Glomerular visceral epithelial cell (primary cell): ENCODE data around the gene TM4SF20.
"Not testable (repeated sequence)": the region's sequence is repeated elsewhere in the genome, so short reads cannot be mapped to it uniquely, and the experiment has no call there.

Experiments
- DNase-seq: peaks from one replicate; pipeline ENCODE4 v3.0.0-alpha.2; 2016; ENCODE audit errors: extremely low spot score

The TM4SF20 gene

DNA sequence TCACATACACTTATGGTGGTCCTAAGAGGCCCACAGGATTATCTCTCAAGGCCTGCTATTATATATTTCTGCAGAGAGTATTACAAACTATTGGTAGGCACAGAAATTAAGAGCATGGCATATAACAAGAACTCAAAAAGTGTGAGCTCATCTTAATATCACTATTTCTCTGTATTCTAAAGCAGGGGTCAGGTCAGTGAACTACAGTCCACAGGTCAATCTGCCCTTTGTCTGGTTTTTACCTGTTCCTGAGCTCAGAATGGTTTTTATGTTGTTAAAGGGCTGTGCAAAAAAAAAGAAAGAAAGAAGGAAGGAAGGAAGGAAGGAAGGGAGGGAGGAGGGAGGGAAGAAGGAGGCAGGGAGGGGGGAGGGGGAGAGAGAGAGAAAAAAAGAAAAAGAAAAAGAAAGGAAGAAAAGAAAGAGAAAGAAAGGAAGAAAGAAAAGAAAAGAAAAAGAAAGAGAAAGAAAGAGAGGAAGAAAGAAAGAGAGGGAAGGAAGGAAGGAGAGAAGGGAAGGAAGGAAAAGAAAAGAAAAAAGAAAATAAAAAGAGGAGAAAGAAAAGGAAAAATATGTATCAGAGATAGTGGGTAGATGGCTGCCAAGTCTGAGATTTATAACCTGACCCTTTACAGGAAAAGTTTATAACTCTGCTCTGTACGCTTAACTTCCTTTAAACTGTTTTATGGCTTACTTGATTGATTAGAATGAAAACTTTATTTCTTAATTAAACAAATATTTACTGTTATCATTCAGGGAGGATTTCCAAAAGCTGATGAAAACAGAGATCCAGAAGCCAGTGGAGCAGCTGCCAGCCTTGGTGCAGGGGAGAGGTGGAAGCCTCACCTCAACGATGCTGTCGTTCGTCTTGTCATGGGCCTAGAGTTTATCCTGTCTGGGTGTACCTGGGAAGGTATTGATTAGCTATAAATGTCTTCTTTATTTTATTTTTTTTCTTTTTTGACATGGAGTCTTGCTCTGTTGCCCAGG lies 19.9 kb upstream of the TM4SF20 start:
- DNase-seq = no peak

GRCh38 chr2:227397562-227397961 lies 18.5 kb upstream of the TM4SF20 start:
- no peak for DNase-seq

DNA sequence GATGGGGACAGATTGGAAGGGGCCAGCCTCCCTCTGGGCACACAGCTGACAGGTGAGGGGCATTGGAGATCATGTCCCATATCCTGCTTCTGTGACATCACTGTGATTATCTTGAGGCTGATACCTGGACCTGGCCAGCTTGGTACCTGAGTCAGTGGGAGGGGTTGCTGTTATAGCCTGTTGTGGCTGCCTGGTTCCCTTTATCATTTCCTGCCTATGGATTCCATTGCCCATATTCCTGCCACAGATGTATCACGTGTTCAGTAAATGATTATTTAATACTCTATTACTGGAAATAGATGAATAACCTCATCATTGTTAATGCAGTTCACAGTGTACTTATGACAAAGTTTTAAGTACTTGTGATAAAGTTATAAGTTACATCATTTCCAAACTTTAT lies 16.4 kb upstream of the TM4SF20 start:
- DNase-seq = peak; percentile 37

DNA sequence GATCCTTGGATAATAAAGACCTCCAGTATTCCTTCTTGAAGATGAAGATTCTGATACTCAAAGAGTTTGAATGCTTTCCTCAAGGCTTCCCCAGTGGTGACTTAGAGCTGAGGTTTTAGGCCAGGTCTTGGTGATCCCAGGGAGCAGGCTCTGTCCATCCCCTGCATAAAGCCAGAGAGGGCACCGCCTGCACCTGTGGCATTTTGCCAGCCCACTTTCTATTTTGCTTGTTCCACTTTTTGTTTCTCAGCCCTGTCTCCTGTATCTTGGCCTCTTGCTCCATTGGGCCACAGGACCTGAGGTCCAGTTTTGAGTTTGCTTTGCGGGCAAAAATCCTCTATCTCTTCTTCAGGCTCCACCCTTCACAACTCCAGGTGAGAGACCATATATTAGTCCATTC lies 15.3 kb upstream of the TM4SF20 start:
- no peak for DNase-seq

DNA sequence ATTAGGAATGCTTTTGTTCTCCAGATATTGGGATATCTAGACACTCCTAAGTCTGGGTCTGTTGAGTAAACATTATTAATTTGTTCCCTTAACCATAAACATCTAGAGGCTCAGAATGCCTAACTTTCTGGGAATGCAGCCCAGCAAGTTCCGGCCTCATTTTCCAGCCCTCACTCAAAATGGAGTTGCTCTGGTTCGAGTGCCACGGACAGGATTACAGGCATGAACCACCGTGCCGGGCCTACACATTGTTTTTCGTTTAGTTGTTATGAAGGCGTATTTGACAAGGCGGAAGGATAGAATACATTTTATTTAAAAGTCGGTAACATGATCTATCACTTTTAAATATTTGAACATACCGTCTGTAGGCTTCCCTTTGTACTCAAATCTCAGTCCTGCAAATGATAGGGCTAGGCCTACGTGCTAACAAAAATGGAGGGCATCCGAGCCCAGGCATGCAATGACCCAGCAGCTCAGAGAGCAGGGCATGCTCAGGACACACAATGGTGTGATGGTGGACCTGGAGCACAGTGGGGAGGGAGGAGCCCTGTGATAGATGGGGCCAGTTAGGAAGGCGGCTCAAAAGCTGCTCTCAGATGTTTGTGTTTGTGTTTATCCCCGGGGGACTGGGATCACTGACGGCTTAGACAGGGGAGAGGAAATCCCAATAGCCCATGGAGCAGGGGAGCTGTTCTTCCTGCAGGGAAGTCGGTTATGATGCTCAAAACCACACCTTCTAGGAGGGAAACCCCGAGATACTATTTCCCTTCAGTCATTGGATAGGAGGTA lies 11.6 kb upstream of the TM4SF20 start:
- no peak for DNase-seq

DNA sequence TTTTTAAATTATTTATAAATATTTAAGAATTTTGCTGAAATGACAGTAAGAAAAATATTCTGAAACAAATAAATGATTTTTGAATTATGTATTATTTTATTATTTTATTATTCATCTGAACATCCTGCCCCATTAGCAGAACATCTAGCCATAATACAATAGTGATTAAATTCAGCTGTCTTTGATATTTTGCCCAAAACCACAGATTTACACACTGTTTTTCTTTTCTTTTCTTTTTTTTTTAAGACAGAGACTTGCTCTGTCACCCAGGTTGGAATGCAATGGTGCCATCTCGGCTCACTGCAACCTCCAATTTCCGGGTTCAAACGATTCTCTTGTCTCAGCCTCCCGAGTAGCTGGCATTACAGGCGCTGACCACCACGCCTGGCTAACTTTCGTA lies 10.6 kb upstream of the TM4SF20 start:
- DNase-seq = no peak

DNA sequence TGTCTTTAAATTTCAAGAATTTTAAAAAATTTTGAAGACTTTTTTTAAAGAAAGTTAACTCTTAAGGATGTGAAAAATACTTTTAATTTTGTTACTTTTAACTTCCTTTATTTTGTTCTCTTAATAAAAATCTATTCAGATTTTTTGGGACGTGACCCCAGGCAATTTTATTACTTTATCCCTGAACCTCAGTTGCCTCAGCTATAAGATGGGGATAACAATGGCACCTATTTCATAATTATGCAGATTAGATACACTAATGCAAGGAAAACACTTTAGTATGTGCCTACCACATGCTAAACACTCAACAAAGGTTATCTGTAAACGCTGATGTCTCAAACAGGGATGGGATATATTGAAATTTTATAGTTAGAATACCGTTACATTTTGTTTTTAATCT lies 10.1 kb upstream of the TM4SF20 start:
- no peak for DNase-seq

DNA sequence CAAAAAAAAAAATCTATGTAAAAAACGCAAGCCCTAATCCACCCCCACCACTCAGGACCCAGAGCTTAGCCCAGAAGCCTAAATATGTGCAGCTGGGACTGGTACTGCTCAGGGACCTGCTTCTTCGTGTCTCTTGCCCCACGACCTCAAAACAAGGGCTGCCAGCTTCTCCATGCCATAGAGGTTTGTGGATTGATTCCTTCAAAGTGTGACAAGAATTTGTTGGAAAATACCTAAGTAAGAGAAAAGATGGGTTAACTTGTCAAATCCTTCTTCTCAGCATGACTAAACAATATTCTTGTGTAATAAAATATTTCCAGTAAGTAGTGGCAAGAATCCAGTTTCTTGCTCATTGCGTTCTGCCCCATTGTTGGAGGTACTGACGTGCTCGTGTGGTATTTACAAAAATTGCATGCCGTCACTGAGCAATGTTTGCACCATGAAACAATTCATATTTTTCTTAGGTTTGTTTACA lies 9.5 kb upstream of the TM4SF20 start:
- no peak for DNase-seq

- not testable (repeated sequence) for DNase-seq
These were observed 8.5 kb upstream of the TM4SF20 start, which contains the start of gene SCYGR1 for GRCh38 chr2:227387583-227387982. TSS of gene SCYGR1 (minus strand) at chr2:227387949. CDS start at chr2:227387949, 0 bp downstream.

DNA sequence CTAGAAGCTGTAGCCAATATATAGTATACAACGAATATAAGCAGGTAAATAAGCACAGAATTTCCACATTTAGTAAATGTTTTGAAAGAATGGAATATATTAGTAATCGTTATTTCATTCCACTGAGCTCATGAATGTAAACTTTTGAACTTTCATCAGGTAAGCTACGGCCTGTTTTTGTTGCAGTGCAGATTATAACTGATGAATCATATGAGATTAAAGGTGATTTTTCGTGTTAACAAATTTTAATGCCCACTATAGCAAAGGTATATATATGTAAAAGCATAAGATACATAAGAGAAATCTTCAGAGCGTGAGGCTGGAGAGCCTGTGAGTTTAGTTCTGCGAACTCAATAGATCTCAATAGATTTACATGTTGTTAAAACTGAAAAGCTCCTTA lies 7.5 kb upstream of the TM4SF20 start:
- no peak for DNase-seq

GRCh38 chr2:227383686-227384085 lies 4.6 kb upstream of the TM4SF20 start:
- DNase-seq = no peak

- not testable (repeated sequence) for DNase-seq
These were observed 3.2 kb upstream of the TM4SF20 start for GRCh38 chr2:227382241-227382835.

- DNase-seq = no peak
These were observed 729 bp downstream of the TM4SF20 start for GRCh38 chr2:227378371-227378782.

- DNase-seq = no peak
These were observed 1.4 kb downstream of the TM4SF20 start for GRCh38 chr2:227377467-227378351.

DNA sequence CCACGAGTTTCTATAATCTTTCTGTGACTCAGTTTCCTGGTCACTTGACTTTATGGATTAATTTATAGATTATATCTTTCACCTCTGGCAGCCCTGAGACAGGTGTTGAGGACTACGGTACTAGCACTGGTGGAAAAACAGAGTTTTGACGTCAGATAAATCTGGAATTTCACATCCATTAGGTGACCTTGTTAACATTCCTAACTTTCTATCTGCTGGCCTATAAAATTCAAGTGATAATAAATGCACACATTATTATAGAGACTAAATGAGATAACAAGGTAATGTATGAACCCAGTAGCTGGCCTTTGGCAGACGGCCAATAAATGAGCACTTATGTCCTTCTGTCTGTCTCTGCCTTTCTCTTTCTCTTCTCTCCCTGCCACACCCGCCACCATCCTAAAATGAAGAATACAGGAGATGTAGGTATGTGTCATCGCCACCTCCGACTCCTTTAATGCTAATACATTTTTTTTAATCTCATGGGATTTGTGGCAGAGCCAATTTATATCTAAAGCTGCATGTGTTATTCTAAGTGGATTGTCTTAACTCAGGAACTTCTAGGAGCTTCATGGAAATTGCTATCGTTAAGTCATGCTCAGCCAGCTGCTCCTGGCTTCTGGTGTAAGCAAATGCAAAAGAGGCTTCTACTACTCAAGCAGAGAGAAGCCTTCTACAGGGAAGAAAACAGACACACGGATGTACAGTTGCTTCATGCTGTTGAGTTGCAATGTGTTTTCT lies 2.3 kb downstream of the TM4SF20 start:
- no peak for DNase-seq

DNA sequence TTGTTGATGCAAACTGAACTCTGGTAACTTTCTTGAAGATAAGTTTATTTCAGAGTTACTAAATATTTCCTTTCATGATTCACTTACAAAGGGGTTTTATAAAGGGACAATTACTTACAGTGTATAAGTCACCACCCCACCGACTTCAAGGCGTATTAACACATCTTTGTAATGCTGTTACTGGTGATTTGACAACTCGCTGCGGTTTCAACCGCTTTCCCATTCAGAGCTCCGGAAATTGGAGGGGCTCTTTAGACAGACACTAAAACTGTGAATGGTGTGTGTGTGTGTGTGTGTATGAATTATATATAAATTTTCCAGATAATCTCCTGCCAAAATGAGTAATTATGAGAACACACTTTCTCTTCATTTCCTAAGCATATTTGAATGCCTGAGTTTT lies 4.9 kb downstream of the TM4SF20 start:
- DNase-seq = no peak

DNA sequence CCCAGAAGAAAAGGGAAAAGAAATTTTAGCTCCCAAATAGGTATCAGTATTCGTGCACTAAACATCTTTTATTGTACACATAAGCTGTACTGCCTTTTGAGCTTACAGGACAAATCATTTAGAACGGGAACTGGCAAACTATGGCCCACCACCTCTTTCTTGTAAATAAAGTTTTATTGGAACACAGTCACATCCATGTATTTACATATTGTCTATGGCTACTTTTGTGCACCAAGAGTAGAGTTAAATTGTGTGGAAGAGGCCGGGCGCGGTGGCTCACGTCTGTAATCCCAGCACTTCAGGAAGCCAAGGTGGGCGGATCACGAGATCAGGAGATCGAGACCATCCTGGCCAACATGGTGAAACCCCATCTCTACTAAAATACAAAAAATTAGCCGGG lies 5.7 kb downstream of the TM4SF20 start:
- no peak for DNase-seq

GRCh38 chr2:227370791-227371312 lies 8.3 kb downstream of the TM4SF20 start:
- DNase-seq = peak; percentile 13

DNA sequence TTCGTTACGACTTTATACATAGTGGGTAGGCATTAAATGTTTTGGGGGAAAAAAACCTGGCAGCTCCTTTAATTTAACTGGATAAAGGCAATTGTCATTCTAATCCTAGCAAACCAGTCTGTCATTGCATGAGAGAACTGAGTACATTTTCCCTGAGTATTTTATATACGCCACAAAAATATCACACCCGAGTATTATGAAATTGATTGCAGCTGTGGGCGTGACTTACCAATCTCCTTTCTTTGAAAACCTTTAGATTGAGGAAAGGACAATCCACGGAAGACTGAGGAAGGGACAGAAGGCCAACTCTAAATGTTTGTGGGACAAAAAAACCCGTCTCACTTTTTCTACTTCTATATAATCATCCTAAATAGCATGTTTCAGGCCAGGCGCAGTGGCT lies 9.0 kb downstream of the TM4SF20 start:
- DNase-seq = no peak

DNA sequence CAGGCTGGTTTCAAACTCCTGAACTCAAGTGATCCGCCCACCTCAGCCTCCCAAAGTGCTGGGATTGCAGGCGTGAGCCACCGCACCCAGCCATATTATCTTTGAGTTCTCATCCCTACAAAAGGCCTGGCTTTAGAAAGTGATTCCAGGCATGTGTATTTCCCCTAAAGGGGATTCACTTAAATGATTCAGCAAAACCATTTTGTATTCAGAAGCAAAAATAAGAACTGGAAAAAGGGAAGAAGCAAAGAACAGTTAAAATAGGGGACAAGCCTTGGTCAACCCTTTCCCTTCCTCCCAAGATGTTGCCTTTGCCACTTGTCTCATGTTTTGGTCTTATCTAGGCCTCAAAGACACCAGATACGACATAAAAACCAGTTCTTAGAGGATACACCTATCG lies 10.5 kb downstream of the TM4SF20 start:
- no peak for DNase-seq
